ENCODE data around the gene RRP1B.
A peak's percentile ranks its signal among the peaks of the same experiment; 100 is the strongest.

RRP1B gene

GRCh38 chr21:43716376-43717165 is 57.2 kb downstream of the RRP1B start:
- DNase-seq, result no peak
- WGBS (ENCODE audit: extremely low coverage, insufficient coverage, low lambda C conversion rate), result no CpG with 5 or more reads among the region's 12 CpGs
- Histone ChIP-seq H3K4me1 (ENCODE audit: control insufficient read depth, low read depth, low read length) (peaks cover 4% of the 10 kb centered on the region), H2AK5ac (ENCODE audit: low read length) (no peak overlapping the region), H3K4me3 (ENCODE audit: low read length) (no peak overlapping the region), H2BK120ac (ENCODE audit: low read depth, low read length) (no peak overlapping the region), H3K4me2 (ENCODE audit: low read length) (no peak overlapping the region), H3K4ac (ENCODE audit: low read depth, low read length) (no peak overlapping the region), H3K18ac (ENCODE audit: low read length) (no peak overlapping the region), H4K5ac (ENCODE audit: low read length) (no peak overlapping the region), H3K27ac (ENCODE audit: low read depth, low read length) (no peak overlapping the region), H2BK15ac (replicated peaks; ENCODE audit: low read depth) (no peak overlapping the region), H3K56ac (ENCODE audit: low read length) (no peak overlapping the region), H3K27me3 (ENCODE audit: insufficient read depth, low read length, poor library complexity) (no peaks in the 10 kb centered on the region), H3K23ac (ENCODE audit: low read length) (no peak overlapping the region), H2BK5ac (ENCODE audit: low read length) (no peak overlapping the region), H3K9ac (ENCODE audit: low read length) (no peak overlapping the region), H3K79me2 (ENCODE audit: control insufficient read depth, insufficient read depth, low read length) (peaks cover 12% of the 10 kb centered on the region), H4K8ac (ENCODE audit: low read depth, low read length) (no peak overlapping the region), H3K36me3 (ENCODE audit: control insufficient read depth, insufficient read depth, low read length) (no peaks in the 10 kb centered on the region), H3K79me1 (ENCODE audit: low read length) (peaks cover 15% of the 10 kb centered on the region)

- Histone ChIP-seq H2BK5ac (ENCODE audit: low read length) (no peak overlapping the region), H3K4me1 (ENCODE audit: control insufficient read depth, low read depth, low read length) (peaks cover 2% of the 10 kb centered on the region), H3K4ac (ENCODE audit: low read depth, low read length) (no peak overlapping the region), H3K36me3 (ENCODE audit: control insufficient read depth, insufficient read depth, low read length) (no peaks in the 10 kb centered on the region), H3K27me3 (ENCODE audit: insufficient read depth, low read length, poor library complexity) (no peaks in the 10 kb centered on the region), H3K23ac (ENCODE audit: low read length) (no peak overlapping the region), H3K4me3 (ENCODE audit: low read length) (no peak overlapping the region), H2BK120ac (ENCODE audit: low read depth, low read length) (no peak overlapping the region), H3K27ac (ENCODE audit: low read depth, low read length) (no peak overlapping the region), H3K4me2 (ENCODE audit: low read length) (no peak overlapping the region), H3K9ac (ENCODE audit: low read length) (no peak overlapping the region), H3K79me2 (ENCODE audit: control insufficient read depth, insufficient read depth, low read length) (peaks cover 15% of the 10 kb centered on the region), H2AK5ac (ENCODE audit: low read length) (no peak overlapping the region), H3K56ac (ENCODE audit: low read length) (no peak overlapping the region), H3K79me1 (ENCODE audit: low read length) (peaks cover 17% of the 10 kb centered on the region), H3K18ac (ENCODE audit: low read length) (no peak overlapping the region), H4K5ac (ENCODE audit: low read length) (no peak overlapping the region), H4K8ac (ENCODE audit: low read depth, low read length) (no peak overlapping the region), H2BK15ac (replicated peaks; ENCODE audit: low read depth) (no peak overlapping the region)
- DNase-seq, result no peak
- WGBS (ENCODE audit: extremely low coverage, insufficient coverage, low lambda C conversion rate), result no CpG with 5 or more reads among the region's 13 CpGs
Measured at GRCh38 chr21:43717166-43717853, 58.0 kb downstream of the RRP1B start.

- H4K5ac ChIP-seq (ENCODE audit: low read length), result no peak overlapping the region
Measured at GRCh38 chr21:43717967-43718871, 58.9 kb downstream of the RRP1B start.

GRCh38 chr21:43718872-43719747 is 59.8 kb downstream of the RRP1B start, which contains the start of gene PDXK:
PDXK (plus strand) TSS chr21:43719129; CDS start chr21:43719295, 166 bp downstream.
- H3K9ac ChIP-seq (ENCODE audit: low read length), result peak within 1 kb of the TSS; percentile 91
- H2BK15ac ChIP-seq (replicated peaks; ENCODE audit: low read depth), result no peak within 1 kb of the TSS
- peaks cover 20% of the 10 kb centered on the region for H3K79me1 ChIP-seq (ENCODE audit: low read length)
- H2AK5ac ChIP-seq (ENCODE audit: low read length), result no peak within 1 kb of the TSS
- H3K27me3 ChIP-seq (ENCODE audit: insufficient read depth, low read length, poor library complexity), result no peaks in the 10 kb centered on the region
- H3K79me2 ChIP-seq (ENCODE audit: control insufficient read depth, insufficient read depth, low read length), result peaks cover 15% of the 10 kb centered on the region
- peaks cover 1% of the 10 kb centered on the region for H3K36me3 ChIP-seq (ENCODE audit: control insufficient read depth, insufficient read depth, low read length)
- WGBS (ENCODE audit: extremely low coverage, insufficient coverage, low lambda C conversion rate), result no CpG with 5 or more reads among the region's 117 CpGs
- peak within 1 kb of the TSS; percentile 94 for H3K23ac ChIP-seq (ENCODE audit: low read length)
- H3K4me1 ChIP-seq (ENCODE audit: control insufficient read depth, low read depth, low read length), result peaks cover 2% of the 10 kb centered on the region
- peak within 1 kb of the TSS; percentile 67 for H3K4me2 ChIP-seq (ENCODE audit: low read length)
- H2BK120ac ChIP-seq (ENCODE audit: low read depth, low read length), result no peak within 1 kb of the TSS
- peak; percentile 87 for DNase-seq
- peak within 1 kb of the TSS; percentile 45 for H3K27ac ChIP-seq (ENCODE audit: low read depth, low read length)
- no peak within 1 kb of the TSS for H4K8ac ChIP-seq (ENCODE audit: low read depth, low read length)
- peak within 1 kb of the TSS; percentile 88 for H3K4ac ChIP-seq (ENCODE audit: low read depth, low read length)
- no peak within 1 kb of the TSS for H4K5ac ChIP-seq (ENCODE audit: low read length)
- H2BK5ac ChIP-seq (ENCODE audit: low read length), result no peak within 1 kb of the TSS
- H3K4me3 ChIP-seq (ENCODE audit: low read length), result peak within 1 kb of the TSS; percentile 79
- peak within 1 kb of the TSS; percentile 80 for H3K18ac ChIP-seq (ENCODE audit: low read length)
- peak within 1 kb of the TSS; percentile 99 for H3K56ac ChIP-seq (ENCODE audit: low read length)

More at GRCh38 chr21:43717967-43718871, 58.9 kb downstream of the RRP1B start:
- peak overlapping the region; percentile 65 for H3K9ac ChIP-seq (ENCODE audit: low read length)
- no peaks in the 10 kb centered on the region for H3K27me3 ChIP-seq (ENCODE audit: insufficient read depth, low read length, poor library complexity)
- no peak overlapping the region for H2AK5ac ChIP-seq (ENCODE audit: low read length)
- no peak overlapping the region for H2BK5ac ChIP-seq (ENCODE audit: low read length)
- H3K4me3 ChIP-seq (ENCODE audit: low read length), result peak overlapping the region; percentile 33
- no peak overlapping the region for H3K23ac ChIP-seq (ENCODE audit: low read length)
- H3K56ac ChIP-seq (ENCODE audit: low read length), result peak overlapping the region; percentile 82
- H3K79me2 ChIP-seq (ENCODE audit: control insufficient read depth, insufficient read depth, low read length), result peaks cover 15% of the 10 kb centered on the region
- peaks cover 2% of the 10 kb centered on the region for H3K4me1 ChIP-seq (ENCODE audit: control insufficient read depth, low read depth, low read length)
- H3K18ac ChIP-seq (ENCODE audit: low read length), result peak overlapping the region; percentile 80
- WGBS (ENCODE audit: extremely low coverage, insufficient coverage, low lambda C conversion rate), result no CpG with 5 or more reads among the region's 70 CpGs
- no peak overlapping the region for H4K8ac ChIP-seq (ENCODE audit: low read depth, low read length)
- H2BK120ac ChIP-seq (ENCODE audit: low read depth, low read length), result no peak overlapping the region
- no peak overlapping the region for H3K4ac ChIP-seq (ENCODE audit: low read depth, low read length)
- H3K79me1 ChIP-seq (ENCODE audit: low read length), result peaks cover 17% of the 10 kb centered on the region
- H2BK15ac ChIP-seq (replicated peaks; ENCODE audit: low read depth), result no peak overlapping the region
- H3K4me2 ChIP-seq (ENCODE audit: low read length), result peak overlapping the region; percentile 54
- H3K36me3 ChIP-seq (ENCODE audit: control insufficient read depth, insufficient read depth, low read length), result no peaks in the 10 kb centered on the region
- H3K27ac ChIP-seq (ENCODE audit: low read depth, low read length), result no peak overlapping the region
- DNase-seq, result no peak

Measured in mesendoderm (in vitro differentiated cells).